Pulmonary artery endothelial cell (primary cell): ENCODE results near the gene CACNA2D1. TPM values are rescaled to one million over a fixed set of nuclear protein-coding genes. Genes with fewer than 3 reads are reported as not detected.
"Not testable (repeated sequence)": the region's sequence is repeated elsewhere in the genome, so short reads cannot be mapped to it uniquely, and the experiment has no call there.

Experiments used
- DNase-seq: peaks from one replicate; pipeline ENCODE4 v3.0.0-alpha.2; 2011; ENCODE audit warnings: low read depth, low spot score
- total RNA-seq: library from RNA; depleted of rRNA; stranded (reverse); fragments of >200 nt; gene quantifications from 2 replicates; pipeline ENCODE4 v1.2.3, GENCODE V29; 2014

The CACNA2D1 gene
- total RNA-seq, 1 donor from 2014 or later: 61.4 TPM

DNA sequence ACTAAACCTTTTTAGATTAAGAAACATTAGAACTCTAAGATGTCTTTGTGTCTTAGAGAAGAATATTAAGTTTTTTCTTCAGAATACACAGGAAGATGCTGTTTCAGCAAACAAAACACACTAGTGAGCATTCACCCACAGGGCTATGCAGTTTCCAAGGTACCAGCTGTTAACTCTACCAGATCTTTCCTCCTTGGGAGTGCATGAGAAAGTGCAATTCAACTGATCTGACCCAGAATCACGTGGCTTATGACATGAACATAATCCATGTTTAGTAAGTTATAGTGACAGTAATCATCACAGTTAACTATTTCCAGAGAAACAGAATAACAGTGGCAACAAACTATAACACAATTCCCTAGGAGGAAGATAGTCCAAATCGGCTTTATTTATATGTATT is 270.7 kb downstream of the CACNA2D1 start:
- no peak for DNase-seq

DNA sequence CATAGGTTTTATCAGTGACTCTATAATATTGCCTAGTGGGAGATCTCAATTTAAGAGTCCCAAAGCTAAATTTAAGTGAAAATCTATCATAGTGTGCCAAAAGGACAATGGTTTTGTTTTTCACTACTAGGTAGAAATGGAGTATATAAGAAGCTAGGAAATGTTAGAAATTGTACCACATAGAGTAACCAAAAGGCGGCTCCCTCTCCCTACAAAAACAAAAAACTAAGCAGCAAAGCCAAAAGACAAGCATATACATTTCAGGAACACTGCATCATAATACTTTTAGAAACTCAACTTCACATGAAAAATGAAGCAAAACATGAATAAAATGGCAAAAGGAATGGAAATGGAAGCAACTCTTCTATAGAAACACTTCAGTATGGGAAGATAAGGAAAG is 271.6 kb downstream of the CACNA2D1 start:
- no peak for DNase-seq

- no peak for DNase-seq
Observed at GRCh38 chr7:82167558-82168314, 275.8 kb downstream of the CACNA2D1 start.

DNA sequence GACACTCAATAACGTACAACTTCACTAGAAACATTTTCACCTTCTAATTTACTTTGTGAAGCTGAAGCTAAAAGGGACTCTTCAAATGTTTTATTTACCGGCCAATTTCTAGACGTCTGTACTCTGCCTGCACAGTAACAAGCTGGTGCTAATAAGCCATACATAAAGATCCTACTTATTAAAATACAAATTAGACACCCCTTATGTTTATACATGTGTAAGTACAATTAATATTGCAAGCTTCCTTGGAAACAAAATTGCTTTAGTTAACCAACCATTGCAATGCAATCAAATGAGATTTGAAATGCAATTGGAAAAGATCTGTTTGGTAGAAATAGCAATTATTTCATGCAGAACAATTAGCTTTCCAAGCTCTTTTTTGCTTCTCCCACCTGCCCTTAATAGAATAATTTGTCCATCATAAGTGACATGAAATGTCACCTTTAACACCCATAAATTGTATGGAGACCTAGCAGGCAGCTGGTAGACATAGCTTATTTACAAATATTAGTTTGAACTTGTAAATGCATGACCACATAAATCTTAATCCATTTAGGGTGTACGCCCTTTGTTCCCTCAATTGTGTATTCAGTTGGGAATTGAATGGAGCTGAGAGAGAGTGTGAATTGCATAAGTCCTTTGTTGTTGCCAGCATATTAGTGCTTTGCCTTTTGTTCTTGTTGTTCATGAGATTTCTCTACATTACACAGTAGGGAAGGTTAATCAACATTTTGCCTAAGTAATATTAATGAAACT is 277.1 kb downstream of the CACNA2D1 start:
- no peak for DNase-seq

DNA sequence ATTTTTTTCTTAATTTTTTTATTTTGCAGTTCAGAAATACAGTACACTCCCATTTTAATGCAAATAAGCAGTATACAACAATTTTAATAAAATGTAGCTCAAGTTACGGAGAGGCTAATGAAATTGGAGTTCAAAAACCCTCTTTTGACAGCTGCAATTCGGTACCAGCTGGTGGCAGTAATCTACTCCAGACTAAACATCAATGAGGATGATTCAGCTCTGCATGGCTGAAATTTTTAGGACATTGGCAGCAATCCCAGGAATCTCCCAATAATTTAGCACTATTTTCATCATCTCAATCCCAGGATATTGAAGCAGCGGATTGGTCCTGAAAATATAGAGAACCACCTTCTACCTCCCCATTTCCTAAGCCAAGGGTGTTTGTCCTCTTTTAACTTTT is 278.8 kb downstream of the CACNA2D1 start:
- no peak for DNase-seq

DNA sequence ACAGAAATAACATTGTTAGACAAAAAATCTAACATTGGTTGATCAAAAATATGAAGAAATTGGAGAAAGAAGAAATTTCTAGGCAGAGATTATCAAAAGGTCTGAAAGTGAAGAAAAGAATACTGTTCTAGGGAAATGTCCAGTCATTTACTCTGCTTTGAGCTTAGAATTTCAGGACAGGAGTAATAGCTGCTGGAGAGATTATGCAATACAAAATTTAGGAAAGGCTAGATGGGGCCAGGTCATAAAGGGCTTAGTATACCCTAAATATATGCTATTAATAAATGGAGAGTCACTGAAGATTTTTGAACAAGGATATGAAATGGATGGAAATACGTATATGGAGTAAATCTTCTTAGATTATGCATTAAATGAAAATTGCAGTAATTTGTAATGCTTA is 279.2 kb downstream of the CACNA2D1 start:
- no peak for DNase-seq

DNA sequence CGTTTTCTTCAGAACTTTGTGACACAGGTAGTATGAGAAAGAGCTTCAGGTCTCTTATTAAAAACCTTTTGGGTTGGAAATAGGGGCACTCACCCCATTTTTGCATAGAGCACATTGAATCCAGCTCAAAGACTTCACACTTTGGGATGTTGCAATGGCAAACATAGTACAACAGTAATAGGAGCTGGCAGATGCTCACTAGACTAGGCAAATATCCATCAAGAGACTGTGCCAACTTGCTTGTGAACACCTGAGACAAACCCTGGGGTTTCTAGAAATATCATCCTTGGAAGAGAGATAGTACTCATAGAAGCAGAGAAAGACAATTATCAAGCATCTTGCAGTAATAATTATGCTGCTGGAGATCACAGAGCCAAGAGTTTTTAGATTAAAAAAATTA is 280.0 kb downstream of the CACNA2D1 start:
- no peak for DNase-seq

DNA sequence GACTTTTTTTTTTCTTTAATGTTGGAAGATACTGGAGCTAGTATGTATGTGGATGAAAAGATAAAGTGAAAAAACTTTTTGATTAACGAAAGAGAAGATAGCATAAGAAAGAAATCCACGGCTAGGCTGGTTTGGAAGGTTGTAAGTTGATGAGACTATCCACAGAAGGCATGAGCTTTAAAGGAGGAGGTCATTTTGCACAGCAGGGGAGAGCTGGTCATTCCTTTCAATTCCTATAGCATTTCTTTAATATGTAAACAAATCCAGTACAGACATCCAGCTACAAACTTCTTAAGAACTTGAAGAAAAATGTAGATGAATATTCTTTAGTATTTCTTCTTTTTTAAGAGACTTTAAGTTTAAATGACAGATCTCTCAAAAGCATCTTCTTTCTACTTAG is 281.3 kb downstream of the CACNA2D1 start:
- no peak for DNase-seq

DNA sequence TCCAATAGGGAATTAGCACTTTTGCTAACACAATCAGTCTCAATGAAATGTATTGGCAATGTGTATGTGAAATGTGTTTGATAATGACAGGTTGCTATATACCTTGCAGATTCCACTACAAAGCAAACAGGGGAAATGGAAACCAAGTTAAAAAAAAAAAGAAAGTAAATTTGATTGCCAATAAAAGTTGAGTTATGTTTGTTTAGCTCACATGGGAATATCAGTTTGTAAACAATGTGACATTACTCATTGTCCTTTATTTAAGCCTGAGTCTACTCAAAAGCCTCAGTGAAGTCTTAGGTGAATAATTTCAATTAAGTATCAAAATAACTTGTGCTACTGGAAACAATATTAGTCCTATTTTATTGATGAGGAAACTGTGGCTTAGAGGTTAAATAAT is 285.2 kb downstream of the CACNA2D1 start:
- DNase-seq: no peak

GRCh38 chr7:82156893-82157292 is 286.7 kb downstream of the CACNA2D1 start:
- no peak for DNase-seq

DNA sequence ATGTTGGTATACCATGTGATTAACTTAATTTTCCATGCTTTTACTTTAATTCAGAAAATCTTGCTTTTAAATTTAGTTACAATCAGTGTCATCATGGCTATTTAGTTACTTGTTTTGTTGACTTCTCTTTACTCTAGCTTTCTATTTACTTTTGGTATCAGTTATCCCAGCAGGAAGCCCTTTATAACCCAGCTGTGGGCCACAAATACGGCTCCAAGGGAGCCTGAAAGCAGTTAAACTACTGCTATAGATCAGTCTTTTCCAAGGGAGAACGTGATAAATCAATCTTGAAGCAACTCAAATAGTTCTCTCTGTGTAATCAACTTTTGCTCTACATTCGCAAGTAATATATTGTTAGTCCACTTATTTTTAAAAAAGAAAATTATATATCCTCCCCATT is 287.4 kb downstream of the CACNA2D1 start:
- DNase-seq: no peak

DNA sequence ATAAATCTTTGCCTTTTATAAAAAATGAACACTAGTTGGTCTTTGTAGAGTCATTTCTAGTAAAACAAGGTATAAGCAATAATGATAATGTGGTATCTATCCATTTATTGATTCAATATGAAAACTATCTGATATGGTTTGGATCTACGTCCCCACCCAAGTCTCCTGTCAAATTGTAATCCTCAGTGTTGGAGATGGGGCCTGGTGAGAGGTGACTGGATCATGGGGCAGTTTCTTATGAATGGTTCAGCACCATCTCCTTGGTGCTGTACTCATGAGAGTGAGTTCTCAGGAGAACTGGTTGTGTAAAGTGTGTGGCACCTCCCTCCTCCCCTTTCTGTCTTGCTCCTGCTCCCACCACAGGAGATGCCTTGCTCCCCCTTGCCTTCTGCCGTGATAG is 288.8 kb downstream of the CACNA2D1 start:
- no peak for DNase-seq

DNA sequence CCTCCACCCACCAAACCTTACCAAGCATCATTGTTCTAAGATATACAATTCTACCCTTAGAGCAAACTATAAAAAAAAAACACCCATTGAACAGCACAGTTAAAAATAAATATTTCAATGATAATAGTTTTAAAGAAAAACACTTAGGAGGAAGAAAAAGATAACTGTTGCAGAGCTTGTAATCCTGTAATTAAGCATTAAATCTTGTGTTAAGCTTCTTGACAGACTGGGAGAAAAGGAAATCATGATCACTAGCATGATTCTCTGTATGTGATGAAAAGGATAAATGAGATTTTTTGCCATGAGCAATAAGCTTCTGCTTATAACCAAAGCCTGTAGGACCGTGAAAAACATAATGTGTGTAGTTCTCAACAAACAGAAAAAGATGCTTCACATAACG is 289.8 kb downstream of the CACNA2D1 start:
- DNase-seq: no peak

GRCh38 chr7:82152858-82153257 is 290.7 kb downstream of the CACNA2D1 start:
- no peak for DNase-seq

- no peak for DNase-seq
Observed at GRCh38 chr7:82146491-82146890, 297.1 kb downstream of the CACNA2D1 start.

- DNase-seq: no peak
Observed at GRCh38 chr7:82142263-82142864, 301.2 kb downstream of the CACNA2D1 start.

- no peak for DNase-seq
Observed at GRCh38 chr7:82141427-82141826, 302.1 kb downstream of the CACNA2D1 start.

GRCh38 chr7:82140608-82141007 is 303.0 kb downstream of the CACNA2D1 start:
- DNase-seq: not testable (repeated sequence)

GRCh38 chr7:82131215-82131614 is 312.4 kb downstream of the CACNA2D1 start:
- no peak for DNase-seq

DNA sequence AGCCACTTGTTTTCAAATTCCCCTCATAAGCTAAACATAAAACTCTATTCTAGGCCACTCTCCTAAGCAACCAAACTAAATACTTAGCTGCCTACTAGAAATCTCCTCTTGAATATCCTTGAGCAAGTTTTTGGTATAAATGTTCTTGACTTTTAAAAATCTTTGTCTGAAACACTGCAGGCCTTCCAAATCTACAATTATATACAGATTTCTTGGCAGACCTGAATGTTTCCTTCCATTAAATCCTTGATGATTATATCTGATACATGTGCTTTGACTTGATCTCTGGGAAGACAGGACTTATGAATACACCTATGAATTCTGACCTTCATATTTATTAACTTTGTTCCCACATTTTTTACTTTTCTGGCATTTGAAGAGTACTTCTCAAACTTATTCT is 314.5 kb downstream of the CACNA2D1 start:
- DNase-seq: no peak

DNA sequence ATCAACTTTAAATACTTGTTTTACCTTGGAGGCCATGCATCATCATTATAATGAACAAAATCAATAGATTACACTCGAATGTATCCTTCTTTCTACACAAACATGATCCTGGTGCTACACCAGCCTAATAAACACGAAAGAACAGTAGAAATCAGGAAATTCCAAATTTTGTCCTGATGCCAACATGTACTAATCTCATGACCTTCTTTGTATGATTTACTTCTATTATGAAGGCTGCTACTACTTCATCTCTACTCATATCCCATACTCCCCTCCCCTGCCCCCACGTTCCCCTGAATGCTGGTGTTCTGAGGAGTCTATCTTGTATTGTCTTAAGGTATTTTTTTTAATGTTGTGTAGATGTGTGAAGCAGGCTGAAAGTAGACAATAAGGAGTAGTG is 315.0 kb downstream of the CACNA2D1 start:
- DNase-seq: no peak

- DNase-seq: no peak
Observed at GRCh38 chr7:82126576-82126975, 317.0 kb downstream of the CACNA2D1 start.

GRCh38 chr7:82124445-82124844 is 319.1 kb downstream of the CACNA2D1 start:
- DNase-seq: no peak
